ENCODE measurements around the gene E2F6.
A peak's percentile ranks its signal among the peaks of the same experiment; 100 is the strongest.

The E2F6 gene

GRCh38 chr2:11456251-11456650 is 9.7 kb downstream of the E2F6 start:
- no peak for DNase-seq

- no peak for DNase-seq
Measured at GRCh38 chr2:11454824-11455223, 11.1 kb downstream of the E2F6 start.

GRCh38 chr2:11450791-11451190 is 15.2 kb downstream of the E2F6 start:
- no peak for DNase-seq

GRCh38 chr2:11446733-11447248 is 19.2 kb downstream of the E2F6 start:
- DNase-seq: peak; percentile 5

- no peak for DNase-seq
Measured at GRCh38 chr2:11444737-11445136, 21.2 kb downstream of the E2F6 start.

GRCh38 chr2:11438555-11439080 is 27.3 kb downstream of the E2F6 start:
- DNase-seq: no peak

GRCh38 chr2:11437602-11438001 is 28.4 kb downstream of the E2F6 start:
- DNase-seq: no peak

GRCh38 chr2:11435036-11435435 is 30.9 kb downstream of the E2F6 start:
- no peak for DNase-seq

GRCh38 chr2:11434443-11434842 is 31.5 kb downstream of the E2F6 start:
- no peak for DNase-seq

GRCh38 chr2:11433822-11434221 is 32.1 kb downstream of the E2F6 start:
- no peak for DNase-seq

GRCh38 chr2:11430729-11431128 is 35.2 kb downstream of the E2F6 start:
- no peak for DNase-seq

GRCh38 chr2:11427224-11427623 is 38.7 kb downstream of the E2F6 start:
- no peak for DNase-seq

GRCh38 chr2:11422901-11423435 is 43.0 kb downstream of the E2F6 start:
- no peak for DNase-seq

- DNase-seq: no peak
Measured at GRCh38 chr2:11422491-11422865, 43.5 kb downstream of the E2F6 start.

GRCh38 chr2:11421863-11422490 is 44.0 kb downstream of the E2F6 start:
- DNase-seq: no peak

- no peak for DNase-seq
Measured at GRCh38 chr2:11420671-11421070, 45.3 kb downstream of the E2F6 start.

- DNase-seq: no peak
Measured at GRCh38 chr2:11420190-11420589, 45.8 kb downstream of the E2F6 start.

GRCh38 chr2:11419781-11420180 is 46.2 kb downstream of the E2F6 start:
- no peak for DNase-seq

GRCh38 chr2:11417946-11418585 is 47.9 kb downstream of the E2F6 start:
- no peak for DNase-seq

GRCh38 chr2:11416931-11417330 is 49.0 kb downstream of the E2F6 start:
- DNase-seq: no peak

GRCh38 chr2:11416186-11416585 is 49.8 kb downstream of the E2F6 start:
- DNase-seq: no peak

- DNase-seq: no peak
Measured at GRCh38 chr2:11414372-11415124, 51.4 kb downstream of the E2F6 start.

GRCh38 chr2:11412449-11412810 is 53.5 kb downstream of the E2F6 start:
- no peak for DNase-seq
